ENCODE measurements around the gene MYH14. TPM values are rescaled to one million over a fixed set of nuclear protein-coding genes. Genes with fewer than 3 reads are reported as not detected.

Gene MYH14
- total and polyA plus RNA-seq, 5 donors: 69.9 to 92.9 (median 73.6) TPM

DNA sequence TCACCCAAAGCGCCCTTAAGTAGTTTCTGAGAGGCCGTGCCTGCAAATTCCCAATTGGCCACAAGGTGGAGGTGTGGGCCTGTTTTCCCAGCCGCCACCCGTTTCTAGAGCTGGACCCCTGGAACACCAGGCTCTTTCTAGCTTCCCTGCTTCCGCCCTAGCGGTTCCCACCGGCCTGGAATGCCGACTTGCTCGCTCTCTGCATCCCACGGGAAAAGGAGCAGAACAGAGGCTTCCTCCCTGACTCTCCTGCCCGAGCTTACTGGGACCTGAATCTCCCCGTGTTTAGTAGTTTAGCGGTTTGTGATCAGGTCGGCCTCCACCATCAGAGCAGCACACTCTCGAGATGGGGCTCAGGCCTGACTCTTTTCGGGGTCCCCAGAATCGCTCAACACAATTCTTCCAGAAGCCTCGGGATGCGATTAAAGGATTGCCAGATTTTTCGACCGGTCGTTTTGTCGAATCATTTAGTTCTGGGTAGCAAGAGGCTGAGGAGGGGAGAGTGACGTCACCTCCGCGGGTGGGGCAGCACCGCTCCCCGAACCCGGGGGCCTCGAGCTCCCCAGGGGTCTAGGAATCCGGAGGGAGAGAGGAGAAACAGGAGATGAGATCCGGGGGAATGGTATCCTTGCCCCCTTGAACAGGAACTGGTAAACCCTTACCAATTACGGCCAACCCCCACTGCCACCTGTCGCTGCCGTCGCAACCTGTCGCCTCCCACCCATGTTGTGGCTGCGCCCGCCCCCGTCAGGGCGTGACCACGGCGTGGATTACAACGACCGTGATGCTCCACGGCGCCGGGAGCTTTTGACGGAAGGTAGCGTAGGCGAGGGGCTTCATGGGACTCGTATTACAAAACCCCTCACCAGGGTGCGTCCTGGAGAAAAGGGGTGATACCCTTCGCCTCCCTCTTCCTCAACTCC, 154.0 kb downstream of the MYH14 start:
- peak overlapping the region; percentile 45 for H3K4me3 ChIP-seq (ENCODE audit: low read length)
- H3K27me3 ChIP-seq (ENCODE audit: control insufficient read depth, insufficient read depth): no peaks in the 10 kb centered on the region
- no peaks in the 10 kb centered on the region for H3K4me1 ChIP-seq (ENCODE audit: control insufficient read depth, insufficient read depth, low read length)
- peak overlapping the region; percentile 96 for H3K27ac ChIP-seq (ENCODE audit: low read length)
- ATAC-seq (peak; percentile 73 to 81), DNase-seq (peak; percentile 75 to 91 (median 89))
- H3K9me3 ChIP-seq (ENCODE audit: control insufficient read depth, low read length): no peaks in the 10 kb centered on the region
- 11% methylated on average over 54 of the region's 54 CpGs for WGBS
- intact Hi-C loops (cut with DNase I): loop anchor here in 2 of 4 donors (5.0 to 10.0 kb wide), 2 partner anchors 105 to 427 kb away; no protein-coding TSS in a partner anchor

DNA sequence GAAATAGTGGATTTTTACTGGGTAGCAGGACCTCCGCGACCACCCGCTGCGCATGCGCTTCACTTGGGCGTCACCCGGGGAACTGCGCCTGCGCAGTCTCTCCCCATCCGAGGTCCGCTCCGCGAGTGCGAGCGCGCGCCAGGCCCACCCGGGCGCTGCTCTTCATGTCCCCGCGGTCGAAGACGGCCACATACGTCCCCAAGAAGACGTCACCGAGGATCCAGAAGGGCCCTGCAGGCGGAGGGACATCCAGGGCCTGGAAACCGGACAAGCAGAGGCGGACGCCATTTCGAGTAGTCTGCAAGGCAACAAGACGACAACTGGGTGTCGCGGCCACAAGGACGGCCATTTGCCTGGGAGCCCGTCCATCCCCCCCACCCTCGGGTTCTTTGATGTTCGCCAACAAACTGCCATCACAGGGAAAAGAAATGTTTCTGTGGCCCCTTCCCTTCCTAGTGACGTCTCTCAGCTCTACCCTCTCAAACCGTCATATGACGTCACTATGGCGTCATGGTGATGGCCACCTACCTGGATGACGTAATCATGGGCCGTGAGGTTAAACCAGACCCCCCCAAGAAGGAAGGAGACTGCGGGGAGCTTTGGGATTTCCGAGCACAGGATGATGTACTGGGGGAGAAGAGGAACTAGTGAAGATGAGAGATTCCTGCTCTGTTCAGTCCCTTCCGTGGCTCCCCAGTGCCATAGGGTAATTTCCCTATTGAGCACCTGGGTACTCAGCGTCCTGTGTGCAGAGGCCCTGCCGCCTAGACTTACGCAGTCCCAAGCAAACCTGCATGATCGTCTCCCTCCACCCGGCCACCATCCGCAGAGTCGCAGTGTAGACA, 155.3 kb downstream of the MYH14 start:
- DNase-seq (peak; percentile 83 to 92 (median 90)), ATAC-seq (peak; percentile 74 to 78)
- H3K9me3 ChIP-seq (ENCODE audit: control insufficient read depth, low read length): no peaks in the 10 kb centered on the region
- WGBS: 31% methylated on average over 54 of the region's 54 CpGs
- peak overlapping the region; percentile 45 for H3K4me3 ChIP-seq (ENCODE audit: low read length)
- no peaks in the 10 kb centered on the region for H3K4me1 ChIP-seq (ENCODE audit: control insufficient read depth, insufficient read depth, low read length)
- peak overlapping the region; percentile 45 for H3K27ac ChIP-seq (ENCODE audit: low read length)
- no peaks in the 10 kb centered on the region for H3K27me3 ChIP-seq (ENCODE audit: control insufficient read depth, insufficient read depth)
- intact Hi-C loops (cut with DNase I): loop anchor here in 2 of 4 donors (5.0 to 10.0 kb wide), 2 partner anchors 104 to 426 kb away; no protein-coding TSS in a partner anchor

DNA sequence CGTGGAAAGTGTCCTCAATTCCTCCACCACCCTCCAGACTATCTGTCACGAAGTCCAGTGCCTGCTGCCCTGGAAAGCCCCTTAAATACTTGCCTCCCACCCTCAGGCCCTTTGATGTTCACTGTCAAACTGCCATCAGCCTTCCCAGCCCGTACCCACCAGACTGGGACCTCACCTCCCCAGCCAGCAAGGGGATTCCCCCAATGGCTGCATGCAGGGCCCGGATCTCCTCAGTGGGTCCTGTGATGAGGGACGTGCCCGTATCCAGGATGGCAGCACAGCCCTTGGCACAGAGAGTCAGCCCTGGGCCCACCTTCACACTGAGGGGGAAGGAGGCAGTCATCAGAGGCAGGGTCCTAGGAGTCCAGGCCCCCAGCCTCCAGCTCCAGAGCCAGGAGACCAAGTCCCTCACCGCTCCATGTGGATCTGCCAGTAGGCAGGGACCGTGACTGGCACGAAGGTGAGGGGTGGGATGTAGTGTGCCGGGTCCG, 156.0 kb downstream of the MYH14 start:
- DNase-seq (no peak), ATAC-seq (no peak)
- Histone ChIP-seq H3K4me3 (ENCODE audit: low read length) (no peak overlapping the region), H3K4me1 (ENCODE audit: control insufficient read depth, insufficient read depth, low read length) (no peaks in the 10 kb centered on the region), H3K27ac (ENCODE audit: low read length) (no peak overlapping the region), H3K9me3 (ENCODE audit: control insufficient read depth, low read length) (no peaks in the 10 kb centered on the region), H3K27me3 (ENCODE audit: control insufficient read depth, insufficient read depth) (no peaks in the 10 kb centered on the region)
- intact Hi-C loops (cut with DNase I): loop anchor here in 2 of 4 donors (5.0 to 10.0 kb wide), 2 partner anchors 103 to 425 kb away; no protein-coding TSS in a partner anchor
- 95% methylated on average over 11 of the region's 11 CpGs for WGBS

Other genes starting within 250 kb of the MYH14 start
- 1 to 10 TPM in 3 of 4 donors, under 1 TPM in 1; 0.64 to 1.6 (median 1.3) TPM for gene SIGLEC11, start 242.4 kb upstream of the MYH14 start, total RNA-seq
- gene SIGLEC11, start 242.4 kb upstream of the MYH14 start, polyA plus RNA-seq: 0.86 TPM
- gene VRK3, start 178.2 kb upstream of the MYH14 start, total RNA-seq: 10 to 100 TPM; 17.7 to 27.1 (median 24.5) TPM
- 15.6 TPM for gene VRK3, start 178.2 kb upstream of the MYH14 start, polyA plus RNA-seq
- 1 to 10 TPM; 3.9 to 5.5 (median 5.1) TPM for gene ZNF473, start 177.6 kb upstream of the MYH14 start, total RNA-seq
- gene ZNF473, start 177.6 kb upstream of the MYH14 start, polyA plus RNA-seq: 2.1 TPM
- not detected for gene IZUMO2, start 40.3 kb upstream of the MYH14 start, total RNA-seq
- not detected for gene IZUMO2, start 40.3 kb upstream of the MYH14 start, polyA plus RNA-seq
- gene KCNC3, start 125.8 kb downstream of the MYH14 start, total RNA-seq: 1 to 10 TPM; 3.0 to 6.1 (median 4.9) TPM
- gene KCNC3, start 125.8 kb downstream of the MYH14 start, polyA plus RNA-seq: 3.3 TPM
- gene NAPSA, start 162.0 kb downstream of the MYH14 start, total RNA-seq: under 1 TPM in 3 of 4 donors, not detected in 1; 0.43 to 0.84 (median 0.56) TPM
- gene NAPSA, start 162.0 kb downstream of the MYH14 start, polyA plus RNA-seq: 0.72 TPM
- gene NR1H2, start 172.8 kb downstream of the MYH14 start, total RNA-seq: 10 to 100 TPM; 68.3 to 74.5 (median 70.2) TPM
- gene NR1H2, start 172.8 kb downstream of the MYH14 start, polyA plus RNA-seq: 80.9 TPM
- gene POLD1, start 180.7 kb downstream of the MYH14 start, total RNA-seq: 10 to 100 TPM in 3 of 4 donors, 1 to 10 TPM in 1; 9.0 to 12.5 (median 11.6) TPM
- 8.7 TPM for gene POLD1, start 180.7 kb downstream of the MYH14 start, polyA plus RNA-seq
- gene SPIB, start 215.3 kb downstream of the MYH14 start, total RNA-seq: under 1 TPM in 2 of 4 donors, not detected in 2; 0.14 to 0.29 TPM
- gene SPIB, start 215.3 kb downstream of the MYH14 start, polyA plus RNA-seq: 0.02 TPM
- gene MYBPC2, start 229.3 kb downstream of the MYH14 start, total RNA-seq: not detected
- gene MYBPC2, start 229.3 kb downstream of the MYH14 start, polyA plus RNA-seq: not detected

Measured in right cardiac atrium (tissue), 5 donors.